Fibroblast of the aortic adventitia (primary cell): ENCODE measurements around the gene THY1. TPM values are rescaled to one million over a fixed set of nuclear protein-coding genes. Genes with fewer than 3 reads are reported as not detected.

Source experiments
- DNase-seq: peaks from one replicate; pipeline ENCODE4 v3.0.0-alpha.2; 2010; ENCODE audit warnings: low read depth
- H3K4me3 ChIP-seq: 2 replicates; pipeline ENCODE4 v1.5.1; 2011; ENCODE audit warnings: low read depth, mild to moderate bottlenecking, control low read depth, low read length, moderate library complexity
- CTCF ChIP-seq: IDR thresholded peaks from 2 replicates; pipeline ENCODE4 v1.5.1; 2011; ENCODE audit warnings: mild to moderate bottlenecking, low read length, control low read depth, inconsistent platforms; ENCODE audit not compliant: insufficient read depth
- small RNA-seq: library from RNA; depleted of rRNA; stranded (forward); fragments of <200 nt; gene quantifications from one replicate; pipeline ENCODE3, GENCODE V24; 2012
- total RNA-seq: library from RNA; depleted of rRNA; stranded (reverse); fragments of >200 nt; gene quantifications from 2 replicates; pipeline ENCODE4 v1.2.3, GENCODE V29; 2012; ENCODE audit warnings: low replicate concordance

The THY1 gene
- total RNA-seq, 1 donor = 164 TPM

DNA sequence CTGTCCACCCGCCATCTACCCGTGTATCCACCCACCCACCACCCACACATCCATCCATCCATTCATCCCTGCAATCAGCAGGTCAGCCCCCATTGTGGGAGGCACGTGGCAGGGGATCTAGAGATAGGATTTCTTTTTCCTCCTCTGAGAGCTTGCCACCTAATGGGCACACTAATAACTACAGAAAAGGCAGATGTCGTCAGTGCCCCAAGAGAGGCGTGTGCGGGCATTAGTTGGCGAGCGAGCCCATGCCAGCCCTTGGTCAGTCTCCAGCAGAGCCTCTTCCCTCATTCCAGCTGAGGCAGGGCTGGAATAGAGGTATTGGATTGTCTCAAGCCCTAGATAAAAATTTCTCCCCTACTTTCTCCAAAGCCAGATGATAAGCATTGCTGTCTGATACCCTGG, 51.2 kb downstream of the THY1 start:
- no peak for TF ChIP-seq CTCF
- H3K4me3 ChIP-seq = no peak overlapping the region
- no peak for DNase-seq

DNA sequence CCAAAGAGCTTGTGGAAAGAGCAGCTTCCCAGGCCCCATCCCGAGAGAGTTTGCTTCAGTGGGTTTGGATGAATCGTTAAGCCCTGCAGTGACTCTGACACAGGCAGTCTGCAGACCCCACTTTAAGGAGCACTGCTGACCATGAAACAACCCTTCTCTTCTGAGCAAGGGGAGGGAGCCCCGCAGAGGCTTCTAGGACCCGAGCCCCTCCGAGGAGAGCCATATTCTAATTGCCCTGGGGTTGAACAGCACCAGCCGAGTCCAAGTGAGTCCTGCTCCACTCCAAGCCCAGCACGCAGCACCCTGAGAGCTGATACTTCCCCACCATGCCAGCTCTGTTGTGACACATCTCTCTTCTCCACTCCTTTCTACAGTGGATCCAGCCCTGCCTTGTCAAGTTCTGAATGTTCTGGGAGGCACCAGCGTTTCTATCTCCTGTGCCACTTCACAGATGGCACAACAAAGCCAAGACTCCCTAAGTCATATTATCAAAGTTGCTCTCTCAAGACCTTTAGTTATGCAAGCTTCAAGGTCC, 51.8 kb downstream of the THY1 start:
- H3K4me3 ChIP-seq = no peak overlapping the region
- no peak for DNase-seq
- no peak for TF ChIP-seq CTCF

GRCh38 chr11:119370486-119371046, 52.4 kb downstream of the THY1 start:
- DNase-seq = peak; percentile 26
- no peak for TF ChIP-seq CTCF

DNA sequence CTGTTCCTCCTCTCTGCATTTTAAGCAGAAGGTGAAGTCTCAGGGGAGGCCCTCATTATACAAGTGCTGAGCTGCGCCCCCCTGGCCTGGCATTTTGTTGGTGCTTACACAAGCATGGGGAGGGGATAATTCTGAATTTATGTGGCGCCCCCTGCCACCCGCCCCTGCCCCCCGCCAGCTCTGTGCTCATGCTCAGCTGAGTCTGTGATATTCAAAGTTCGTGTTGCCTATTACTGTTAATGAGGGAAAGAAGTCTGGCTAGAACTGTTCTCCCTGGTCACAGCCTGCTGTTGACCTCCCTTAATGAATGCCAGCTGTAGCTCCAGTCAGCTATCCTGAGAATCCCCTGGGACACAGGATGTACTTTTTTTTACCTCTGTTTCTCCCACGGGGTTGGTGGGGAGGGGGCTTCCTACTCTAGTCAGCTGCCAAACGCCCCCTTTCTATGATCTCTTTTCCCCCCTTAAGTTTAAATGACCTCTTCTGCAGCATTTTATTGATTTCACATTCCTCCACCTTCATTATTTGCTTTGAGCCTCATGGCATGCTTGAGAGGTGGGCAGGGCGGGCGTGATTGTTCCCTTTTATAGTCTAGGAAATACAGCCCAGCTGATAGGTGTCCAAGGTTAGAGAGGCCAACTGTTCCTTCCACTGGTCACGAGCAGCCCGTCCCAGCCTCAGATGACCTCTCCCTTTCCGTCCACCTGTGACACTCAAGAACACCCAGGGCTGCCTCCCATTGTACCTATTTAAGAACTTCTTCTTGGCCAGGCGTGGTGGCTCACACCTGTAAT, 53.6 kb downstream of the THY1 start:
- no peak for DNase-seq
- TF ChIP-seq CTCF = no peak
- no peak overlapping the region for H3K4me3 ChIP-seq

More at GRCh38 chr11:119370486-119371046, 52.4 kb downstream of the THY1 start:
- no peak overlapping the region for H3K4me3 ChIP-seq

DNA sequence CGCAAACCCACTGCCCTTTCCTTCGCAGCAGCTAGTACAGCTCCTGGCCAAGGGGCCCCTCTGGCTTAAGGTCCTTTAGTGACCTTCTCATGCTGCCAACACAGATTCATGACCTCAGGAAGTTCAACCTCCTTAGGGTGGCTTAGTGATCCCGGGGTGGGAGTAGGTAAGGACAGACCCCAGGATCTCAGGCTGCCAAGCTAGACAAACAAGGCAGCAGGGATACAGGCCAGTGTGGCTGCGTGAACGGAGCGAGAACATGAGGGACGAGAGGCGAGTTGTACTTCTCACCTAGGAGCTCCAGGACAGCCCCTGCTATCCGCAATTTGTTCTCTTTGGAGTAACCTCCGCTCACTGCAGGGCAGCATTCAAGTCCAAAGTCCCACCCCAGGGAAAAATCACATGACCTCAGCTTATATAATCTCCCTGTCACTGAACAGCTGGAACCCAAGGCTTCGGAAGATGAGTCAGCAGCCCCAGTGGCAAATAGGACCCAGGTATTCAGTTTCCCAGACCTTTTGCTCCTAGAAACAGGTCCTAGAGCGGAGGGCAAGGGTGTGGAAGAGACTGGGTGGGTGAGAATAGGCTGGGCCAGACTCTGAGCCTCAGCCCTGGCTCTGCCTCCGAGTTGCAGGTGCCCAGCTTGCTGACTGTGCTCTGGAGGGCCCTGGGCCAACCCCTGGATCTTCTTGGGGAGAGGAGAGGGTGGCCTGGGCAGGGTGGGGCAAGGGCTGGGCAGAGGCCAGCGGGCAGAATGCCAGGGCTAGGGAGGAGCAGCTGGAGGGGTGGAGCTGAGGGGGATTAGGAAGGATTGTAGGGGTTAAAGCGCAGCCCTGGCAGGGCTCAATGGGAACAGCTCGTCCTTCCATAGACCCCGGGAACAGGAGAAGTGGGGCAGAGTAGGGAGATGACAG, 54.6 kb downstream of the THY1 start:
- H3K4me3 ChIP-seq = no peak overlapping the region
- TF ChIP-seq CTCF = no peak
- DNase-seq = peak; percentile 71

DNA sequence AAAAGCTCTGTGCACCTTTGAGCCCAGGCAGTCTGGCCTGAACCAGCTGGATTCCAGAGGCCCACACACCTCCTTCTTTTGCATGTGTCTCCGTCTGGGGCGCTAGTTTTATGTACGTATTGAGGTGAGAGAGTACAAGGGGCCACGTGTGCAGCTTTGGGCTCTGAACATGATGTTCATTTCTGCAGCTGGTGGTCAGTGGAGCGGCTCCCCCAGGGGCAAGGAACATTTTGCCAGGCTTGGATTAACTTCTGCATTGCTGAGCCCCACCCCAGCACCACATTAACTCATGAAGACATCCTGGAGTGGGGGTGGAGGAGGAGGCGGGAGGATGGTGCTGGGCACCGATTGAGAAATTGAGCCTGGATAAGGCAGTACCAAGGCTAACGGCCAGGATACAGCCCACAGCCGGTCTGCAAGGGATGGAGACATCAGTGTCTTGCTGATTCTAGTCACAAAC, 55.3 kb downstream of the THY1 start:
- TF ChIP-seq CTCF = no peak
- DNase-seq = no peak
- no peak overlapping the region for H3K4me3 ChIP-seq

Small RNAs within 50 kb of the gene (small RNA-seq; reads per million reads assigned to genes)
- gene AP003396.4 = not detected

Other genes with a start within 250 kb of the THY1 start
- not detected in 2 replicates for gene NHERF4, start 237.7 kb downstream of the THY1 start, total RNA-seq
- gene CBL, start 216.8 kb downstream of the THY1 start, total RNA-seq = 4.0 and 11.4 TPM in 2 replicates
- 2.2 and 52.1 TPM in 2 replicates for gene MCAM, start 106.0 kb downstream of the THY1 start, total RNA-seq
- gene RNF26, start 88.6 kb downstream of the THY1 start, total RNA-seq = 4.7 and 7.1 TPM in 2 replicates
- 5.3 and 90.8 TPM in 2 replicates for gene C1QTNF5, start 82.3 kb downstream of the THY1 start, total RNA-seq
- gene MFRP, start 76.5 kb downstream of the THY1 start, total RNA-seq = 0.08 TPM in 1 of 2 replicates, not detected in the other
- 0.36 TPM in 1 of 2 replicates, not detected in the other for gene USP2, start 41.5 kb downstream of the THY1 start, total RNA-seq